HCT116 (cell line): ENCODE measurements around the gene RAB30. TPM values are rescaled to one million over a fixed set of nuclear protein-coding genes. Genes with fewer than 3 reads are reported as not detected.

Source experiments
- ATAC-seq: fragments of 200-7000 bp; cut with Tn5 transposase; 2 replicates; pipeline ENCODE4 v1.9.1; 2020; ENCODE audit warnings: mild to moderate bottlenecking, moderate library complexity
- BruUV-seq: library from RNA; stranded (reverse); fragments of 400-500 nt; replicated peaks from 2 replicates; lab custom pipeline; 2021; lab: Mats Ljungman, UMichigan
- CTCF ChIA-PET: fragments of 300-600 bp; sonication (Branson Sonifier 250); formaldehyde crosslinking; loops from one replicate; lab custom pipeline; 2021; ENCODE audit warnings: antibody characterized with exemption; lab: Charles Lee
- POLR2A ChIA-PET: fragments of 300-600, 350-600 bp; sonication (Branson Sonifier 250); formaldehyde crosslinking; loops from one replicate; lab custom pipeline; 2021; ENCODE audit warnings: antibody characterized with exemption; lab: Charles Lee
- RAD21 ChIA-PET, 2 experiments: fragments of 300-600 bp; sonication (Branson Sonifier 250); formaldehyde crosslinking; loops; one replicate each; lab custom pipeline; 2023; ENCODE audit warnings: low total read pairs in 2 of 2; ENCODE audit not compliant: uncharacterized antibody in 2 of 2, unreplicated experiment in 2 of 2, low non-redundant PET in 1 of 2; lab: Charles Lee
- DNase-seq: peaks from one replicate; pipeline ENCODE4 v3.0.0-alpha.2; 2010; ENCODE audit warnings: low read depth, low spot score
- H2AFZ ChIP-seq: fragments of 200-600 bp; shearing (Covaris generic), sonication (generic); 2 replicates; pipeline ENCODE4 v1.6.1; 2017; ENCODE audit warnings: low read depth, mixed run types, mixed read lengths, antibody characterized with exemption, low read length; ENCODE audit not compliant: poor library complexity, severe bottlenecking
- H3K27ac ChIP-seq: 2 replicates; pipeline ENCODE4 v1.5.1; 2012; ENCODE audit warnings: low read depth, low read length
- H3K27me3 ChIP-seq: fragments of 200-600 bp; sonication (generic); 2 replicates; pipeline ENCODE4 v1.6.1; 2016; ENCODE audit warnings: mixed run types, low read length, mixed read lengths; ENCODE audit not compliant: insufficient read depth
- H3K36me3 ChIP-seq, 2 experiments: fragments of 200-500 bp in 1 of 2; fragments of 200-600 bp in 1 of 2; sonication (Bioruptor generic) in 1 of 2; sonication (generic) in 1 of 2; 2 replicates each; pipeline versions ENCODE4 v1.5.1 to v1.6.1; 2014 to 2016; ENCODE audit warnings: low read length in 2 of 2, inconsistent platforms in 1 of 2, mixed read lengths in 1 of 2, mixed run types in 1 of 2; ENCODE audit not compliant: insufficient read depth in 2 of 2, control insufficient read depth in 1 of 2
- H3K4me1 ChIP-seq, 2 experiments: fragments of 200-600 bp in 1 of 2; sonication (generic) in 1 of 2; 2 replicates each; pipeline versions ENCODE4 v1.5.1 to v1.6.1; 2012 to 2017; ENCODE audit warnings: low read length in 2 of 2, inconsistent platforms in 1 of 2, mild to moderate bottlenecking in 1 of 2, mixed read lengths in 1 of 2, mixed run types in 1 of 2, moderate library complexity in 1 of 2; ENCODE audit not compliant: insufficient read depth in 2 of 2, control insufficient read depth in 1 of 2
- H3K4me2 ChIP-seq: fragments of 200-600 bp; sonication (generic); 2 replicates; pipeline ENCODE4 v1.6.1; 2017; ENCODE audit warnings: mixed run types, low read length, mixed read lengths
- H3K4me3 ChIP-seq, 2 experiments: fragments of 200-600 bp in 1 of 2; sonication (generic) in 1 of 2; replicated peaks in 1 of 2; 2 replicates each; pipeline ENCODE4 v1.5.1; 2011 to 2016; ENCODE audit warnings: low read length in 2 of 2, control low read depth in 1 of 2, low read depth in 1 of 2, mild to moderate bottlenecking in 1 of 2, mixed read lengths in 1 of 2, mixed run types in 1 of 2
- H3K79me2 ChIP-seq: fragments of 200-600 bp; sonication (generic); 2 replicates; pipeline ENCODE4 v1.6.1; 2017; ENCODE audit warnings: mild to moderate bottlenecking, mixed run types, low read length, moderate library complexity, mixed read lengths; ENCODE audit not compliant: insufficient read depth
- H3K9ac ChIP-seq: fragments of 200-600 bp; sonication (generic); 2 replicates; pipeline ENCODE4 v1.6.1; 2016; ENCODE audit warnings: low read length, mixed read lengths
- H3K9me2 ChIP-seq: fragments of 200-600 bp; sonication (generic), shearing (Covaris generic); 2 replicates; pipeline ENCODE4 v1.6.1; 2017; ENCODE audit warnings: mixed run types, mild to moderate bottlenecking, moderate library complexity; ENCODE audit not compliant: insufficient read depth
- H3K9me3 ChIP-seq, 2 experiments: fragments of 200-500 bp in 1 of 2; fragments of 200-600 bp in 1 of 2; sonication (Bioruptor generic) in 1 of 2; sonication (generic) in 1 of 2; 2 replicates each; pipeline ENCODE4 v1.6.1; 2014 to 2017; ENCODE audit warnings: low read length in 2 of 2, mixed read lengths in 2 of 2, inconsistent platforms in 1 of 2, low read depth in 1 of 2, mild to moderate bottlenecking in 1 of 2, mixed run types in 1 of 2, moderate library complexity in 1 of 2; ENCODE audit not compliant: control insufficient read depth in 1 of 2, insufficient read depth in 1 of 2
- H4K20me1 ChIP-seq: fragments of 200-600 bp; sonication (generic), shearing (Covaris generic); 2 replicates; pipeline ENCODE4 v1.6.1; 2017; ENCODE audit warnings: mixed run types, mild to moderate bottlenecking, moderate library complexity; ENCODE audit not compliant: insufficient read depth
- ATF3 ChIP-seq: IDR thresholded peaks from 2 replicates; pipeline ENCODE4 v1.6.1; 2012
- CBX3 ChIP-seq: IDR thresholded peaks from 2 replicates; pipeline ENCODE4 v1.6.1; 2012; ENCODE audit warnings: low read depth
- CEBPB ChIP-seq: IDR thresholded peaks from 2 replicates; pipeline ENCODE4 v1.6.1; 2012; ENCODE audit warnings: low read depth
- EZH2 ChIP-seq: fragments of 200-600 bp; sonication (generic); IDR thresholded peaks from 2 replicates; pipeline ENCODE4 v1.6.1; 2017; ENCODE audit warnings: antibody characterized with exemption, mixed run types
- JUND ChIP-seq: IDR thresholded peaks from 2 replicates; pipeline ENCODE4 v1.6.1; 2012
- POLR2A ChIP-seq: IDR thresholded peaks from 2 replicates; pipeline ENCODE4 v1.7.0; 2011; ENCODE audit warnings: borderline replicate concordance; ENCODE audit not compliant: insufficient read depth, insufficient read length; ENCODE audit errors: extremely low read depth
- POLR2AphosphoS5 ChIP-seq: IDR thresholded peaks from 2 replicates; pipeline ENCODE4 v1.6.1; 2011; ENCODE audit warnings: mild to moderate bottlenecking, low read depth, low read length, moderate library complexity
- REST ChIP-seq: IDR thresholded peaks from 2 replicates; pipeline ENCODE4 v1.6.1; 2012; ENCODE audit warnings: low read depth
- TCF7L2 ChIP-seq: IDR thresholded peaks from 2 replicates; pipeline ENCODE4 v1.7.0; 2011; ENCODE audit warnings: borderline replicate concordance, inconsistent platforms; ENCODE audit not compliant: insufficient read depth, insufficient read length; ENCODE audit errors: extremely low read depth
- intact Hi-C: fragments of 100-400 bp; cut with micrococcal nuclease; formaldehyde crosslinking; loops from 2 replicates; pipeline ENCODE4 v1.10.0; 2022
- total RNA-seq: library from RNA; stranded (reverse); gene quantifications from one replicate; pipeline ENCODE4 v1.2.1, GENCODE V29; 2021; ENCODE audit not compliant: unreplicated experiment
- TF ChIP-seq, protein P1 (sequence below): IDR thresholded peaks from 2 replicates; pipeline ENCODE4 v1.6.1; 2012
- TF ChIP-seq, protein P2 (sequence below), 3 experiments: fragments of 200-600 bp in 1 of 3; sonication (generic) in 1 of 3; IDR thresholded peaks in 2 of 3; conservative IDR thresholded peaks in 1 of 3; 2 replicates each; pipeline ENCODE4 v1.5.1; 2012 to 2017; ENCODE audit warnings: low read depth in 2 of 3, low read length in 2 of 3, antibody characterized with exemption in 1 of 3, borderline replicate concordance in 1 of 3, control low read depth in 1 of 3, mild to moderate bottlenecking in 1 of 3, mixed read lengths in 1 of 3, mixed run types in 1 of 3, moderate library complexity in 1 of 3; ENCODE audit not compliant: insufficient read depth in 1 of 3

RAB30 gene
- total RNA-seq, 1 experiment from 2014 or later, result 5.7 TPM

GRCh38 chr11:83035070-83035854, 36.4 kb downstream of the RAB30 start:
- Histone ChIP-seq H3K4me1 (peaks cover 0 to 7% of the 10 kb centered on the region in 2 experiments; a peak in 1 of 4 replicates), H3K79me2 (no peaks in the 10 kb centered on the region), H3K9me3 (no peaks in the 10 kb centered on the region), H3K4me2 (no peak overlapping the region), H3K27ac (no peak overlapping the region), H3K4me3 (no peak overlapping the region), H2AFZ (no peak overlapping the region), H3K27me3 (no peaks in the 10 kb centered on the region), H3K9ac (no peak overlapping the region), H3K9me2 (no peaks in the 10 kb centered on the region), H3K36me3 (no peaks in the 10 kb centered on the region), H4K20me1 (no peaks in the 10 kb centered on the region)
- ChIA-PET CTCF (no interaction called here), RAD21 (no interaction called here), POLR2A (no interaction called here)
- ATAC-seq (no peak), DNase-seq (no peak)
- intact Hi-C loops, result no loop called here
- BruUV-seq, result no TSS peak
- TF ChIP-seq EZH2 (no peak), CBX3 (no peak), CEBPB (no peak), POLR2AphosphoS5 (no peak), TCF7L2 (no peak), ATF3 (no peak), POLR2A (no peak)
- TF ChIP-seq, protein P1, sequence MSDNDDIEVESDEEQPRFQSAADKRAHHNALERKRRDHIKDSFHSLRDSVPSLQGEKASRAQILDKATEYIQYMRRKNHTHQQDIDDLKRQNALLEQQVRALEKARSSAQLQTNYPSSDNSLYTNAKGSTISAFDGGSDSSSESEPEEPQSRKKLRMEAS, result no peak

DNA sequence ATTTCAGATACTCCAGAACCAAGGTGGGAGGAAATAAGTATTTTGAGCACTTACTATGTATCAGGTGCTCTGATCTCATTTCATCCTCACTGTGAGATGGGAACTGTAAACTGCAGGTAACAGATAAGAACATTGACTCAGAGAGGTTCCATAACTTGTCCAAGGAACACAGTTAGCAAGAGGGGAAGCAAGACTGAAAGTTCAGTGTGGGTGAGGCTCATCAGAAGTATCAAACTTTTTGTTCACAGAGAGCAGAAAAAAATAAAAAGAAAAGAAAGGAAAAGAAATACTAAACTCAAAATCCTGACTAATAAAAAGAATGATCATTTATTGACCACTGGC, 37.1 kb downstream of the RAB30 start:
- H2AFZ ChIP-seq, result no peak overlapping the region
- H4K20me1 ChIP-seq, result no peaks in the 10 kb centered on the region
- BruUV-seq, result no TSS peak
- no peaks in the 10 kb centered on the region for H3K27me3 ChIP-seq
- DNase-seq, result no peak
- ChIA-PET RAD21 (no interaction called here), CTCF (no interaction called here), POLR2A (no interaction called here)
- no peak overlapping the region for H3K27ac ChIP-seq
- no peaks in the 10 kb centered on the region for H3K79me2 ChIP-seq
- no peak overlapping the region for H3K4me3 ChIP-seq
- ATAC-seq, result no peak
- no peaks in the 10 kb centered on the region for H3K9me2 ChIP-seq
- no peak overlapping the region for H3K4me2 ChIP-seq
- no peak overlapping the region for H3K9ac ChIP-seq
- peaks cover 0 to 7% of the 10 kb centered on the region in 2 experiments; a peak in 1 of 4 replicates for H3K4me1 ChIP-seq
- intact Hi-C loops, result no loop called here
- no peaks in the 10 kb centered on the region for H3K9me3 ChIP-seq
- TF ChIP-seq, protein P2, sequence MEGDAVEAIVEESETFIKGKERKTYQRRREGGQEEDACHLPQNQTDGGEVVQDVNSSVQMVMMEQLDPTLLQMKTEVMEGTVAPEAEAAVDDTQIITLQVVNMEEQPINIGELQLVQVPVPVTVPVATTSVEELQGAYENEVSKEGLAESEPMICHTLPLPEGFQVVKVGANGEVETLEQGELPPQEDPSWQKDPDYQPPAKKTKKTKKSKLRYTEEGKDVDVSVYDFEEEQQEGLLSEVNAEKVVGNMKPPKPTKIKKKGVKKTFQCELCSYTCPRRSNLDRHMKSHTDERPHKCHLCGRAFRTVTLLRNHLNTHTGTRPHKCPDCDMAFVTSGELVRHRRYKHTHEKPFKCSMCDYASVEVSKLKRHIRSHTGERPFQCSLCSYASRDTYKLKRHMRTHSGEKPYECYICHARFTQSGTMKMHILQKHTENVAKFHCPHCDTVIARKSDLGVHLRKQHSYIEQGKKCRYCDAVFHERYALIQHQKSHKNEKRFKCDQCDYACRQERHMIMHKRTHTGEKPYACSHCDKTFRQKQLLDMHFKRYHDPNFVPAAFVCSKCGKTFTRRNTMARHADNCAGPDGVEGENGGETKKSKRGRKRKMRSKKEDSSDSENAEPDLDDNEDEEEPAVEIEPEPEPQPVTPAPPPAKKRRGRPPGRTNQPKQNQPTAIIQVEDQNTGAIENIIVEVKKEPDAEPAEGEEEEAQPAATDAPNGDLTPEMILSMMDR (IDR thresholded peaks at IDR 0.05 in 2 of 3, conservative IDR thresholded peaks at IDR 0.05 in 1 of 3; ENCODE audit: borderline replicate concordance in 1 of 3, insufficient read depth in 1 of 3, low read depth in 2 of 3, low read length in 2 of 3), result no peak
- no peak for TF ChIP-seq REST
- TF ChIP-seq JUND, result no peak
- no peaks in the 10 kb centered on the region for H3K36me3 ChIP-seq
